OCI-LY7 (cell line): ENCODE results near the gene PLEKHA6.

Experiments
- CTCF ChIP-seq: fragments of 200-600 bp; sonication (generic); conservative IDR thresholded peaks from 2 replicates; pipeline ENCODE4 v1.5.1; 2014; ENCODE audit warnings: mild to moderate bottlenecking, antibody characterized with exemption, low read length, moderate library complexity, mixed read lengths
- EZH2phosphoT487 ChIP-seq: fragments of 200-600 bp; sonication (generic); IDR thresholded peaks from 2 replicates; pipeline ENCODE4 v1.6.1; 2018; ENCODE audit warnings: low read depth, borderline replicate concordance, mild to moderate bottlenecking, mixed run types, antibody characterized with exemption, low read length, moderate library complexity, mixed read lengths

DNA sequence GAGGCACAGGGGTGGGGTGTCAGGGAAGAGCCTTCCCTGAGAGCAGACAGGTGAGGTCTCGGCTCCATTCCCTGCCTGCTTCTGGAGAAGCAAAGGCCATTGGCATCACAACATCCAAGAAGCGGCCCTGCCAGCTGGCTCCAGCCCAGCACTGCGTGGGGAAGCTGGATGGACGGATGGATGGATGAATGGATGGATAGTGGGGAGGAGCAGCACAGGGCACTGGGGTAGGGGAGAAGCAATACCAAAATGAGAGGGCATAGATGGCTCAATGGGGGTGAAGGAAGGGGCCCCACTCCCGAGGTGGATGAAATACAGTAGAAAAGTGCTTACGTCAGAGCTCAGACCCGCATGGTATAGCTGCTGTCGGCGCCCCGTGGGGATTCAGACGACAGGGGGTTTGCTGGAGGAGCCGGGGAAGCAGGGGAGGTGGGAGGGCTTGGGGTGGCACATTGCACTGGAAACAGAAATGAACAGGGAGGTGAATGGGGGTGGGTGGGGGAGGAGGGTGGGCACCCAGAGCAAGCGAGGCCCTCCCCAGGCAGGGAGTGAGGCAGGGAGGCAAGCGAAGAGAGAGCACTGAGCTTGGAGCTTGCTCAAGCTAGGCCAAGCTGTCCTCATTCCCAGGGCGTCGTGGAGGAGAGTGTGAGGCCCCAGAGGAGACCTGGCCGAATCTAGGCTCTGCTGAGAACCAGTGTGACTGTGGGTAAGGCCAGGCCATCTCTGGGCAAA, 136.4 kb downstream of the PLEKHA6 start:
- TF ChIP-seq CTCF (no peak), EZH2phosphoT487 (no peak)
